Kidney tubule cell (primary cell): ENCODE results near the gene MRGPRX2.
A peak's percentile ranks its signal among the peaks of the same experiment; 100 is the strongest.

Source experiments
- DNase-seq: peaks from one replicate; pipeline ENCODE4 v3.0.0-alpha.2; 2018; ENCODE audit warnings: low spot score

The MRGPRX2 gene

DNA sequence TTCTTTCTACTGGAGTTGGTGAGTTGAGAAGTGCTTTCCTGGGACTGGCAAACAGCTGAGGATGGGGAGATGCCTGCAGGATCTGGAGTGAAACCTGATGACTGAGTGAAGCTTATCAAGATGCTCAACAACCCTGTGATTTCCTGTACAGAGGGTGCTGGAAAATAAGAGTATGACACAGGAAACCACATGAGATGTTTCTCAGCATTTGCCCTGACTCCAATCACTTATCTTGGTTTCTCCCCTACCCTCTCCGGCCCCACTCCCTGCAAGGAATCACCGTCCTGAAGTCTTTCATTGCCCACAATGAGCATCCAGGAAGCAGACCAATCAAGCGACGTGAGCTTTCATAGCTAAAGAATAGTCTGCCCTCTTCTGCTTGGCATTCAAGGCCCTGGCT lies at the start of gene MRGPRX2:
Gene MRGPRX2, minus strand, starts transcription at position 89 of the 400 bp plus-strand sequence. CDS start 4,315 bp downstream, outside the sequence.
- no peak for DNase-seq

DNA sequence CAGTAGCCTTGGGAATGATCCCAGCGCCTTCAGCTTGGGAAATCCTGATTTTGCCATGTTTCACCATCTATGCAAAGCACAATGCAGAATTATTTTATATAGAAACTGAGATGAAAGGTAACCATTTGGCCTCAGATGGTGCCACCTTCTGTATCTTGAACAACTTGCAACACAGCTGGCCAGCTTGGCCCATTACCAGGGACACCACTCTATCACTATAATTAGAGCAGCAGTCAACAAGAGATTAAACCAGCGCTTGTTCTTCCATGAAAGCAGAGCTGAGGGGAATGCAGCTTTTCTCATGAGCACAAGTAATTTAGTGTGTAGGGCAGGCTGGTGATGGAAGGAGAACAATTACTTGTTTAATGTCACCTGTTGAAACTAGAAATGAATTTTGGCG lies 49.8 kb upstream of the MRGPRX2 start:
- no peak for DNase-seq

DNA sequence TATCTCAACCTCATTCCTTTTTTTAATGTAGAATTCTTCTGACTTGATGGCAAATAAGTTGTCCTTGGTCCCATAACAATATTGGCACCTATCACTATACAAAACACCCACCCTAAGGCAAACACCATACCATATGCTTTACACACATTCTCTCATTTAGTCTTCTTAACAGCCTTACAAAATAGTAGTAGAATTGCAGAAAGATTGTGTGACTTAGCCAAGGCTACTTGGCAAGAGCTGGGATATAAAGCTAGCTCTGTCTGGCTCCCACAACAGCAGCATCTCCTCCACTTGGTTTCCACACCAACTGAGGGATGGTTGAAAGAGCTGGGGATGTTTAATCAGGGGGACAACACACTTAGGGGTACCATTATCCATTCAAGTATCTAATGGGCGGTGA lies 46.6 kb upstream of the MRGPRX2 start:
- DNase-seq = no peak

DNA sequence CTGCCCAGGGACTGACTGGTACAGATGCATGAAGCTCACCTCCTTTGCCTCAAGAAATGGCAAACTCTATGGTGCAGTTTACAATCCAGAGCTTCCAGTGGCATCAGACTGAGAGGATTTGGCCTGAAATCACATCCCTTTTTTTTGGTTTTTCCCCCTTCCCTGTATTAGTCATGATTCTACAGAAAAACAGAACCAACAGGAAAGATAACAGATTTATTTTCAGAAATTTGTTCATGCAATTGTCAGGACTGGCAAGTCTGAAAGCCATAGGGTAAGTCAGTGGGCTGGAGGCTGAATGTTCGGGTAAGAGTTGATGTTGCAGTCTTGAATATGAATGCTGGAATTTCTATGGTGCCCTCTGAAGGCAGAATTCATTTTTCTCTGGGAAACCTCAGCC lies 44.5 kb upstream of the MRGPRX2 start:
- DNase-seq = no peak

DNA sequence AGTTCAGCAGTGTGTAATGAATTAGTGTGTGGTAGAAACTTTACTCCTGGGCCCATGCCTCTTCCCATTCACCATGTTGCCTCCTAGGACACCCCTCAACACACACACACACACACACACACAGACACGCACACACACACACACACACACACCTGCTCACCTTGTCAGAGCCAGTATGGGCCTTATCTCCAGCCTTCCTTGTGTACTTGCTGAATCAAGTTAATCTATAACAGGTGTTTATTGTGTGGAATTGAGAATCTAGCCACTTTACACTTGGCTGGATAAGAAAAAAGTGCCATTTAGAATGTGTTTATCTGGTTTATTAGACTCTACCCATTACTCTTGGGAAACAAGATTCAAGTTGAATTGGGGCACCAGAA lies 42.0 kb upstream of the MRGPRX2 start:
- DNase-seq = peak; percentile 45

DNA sequence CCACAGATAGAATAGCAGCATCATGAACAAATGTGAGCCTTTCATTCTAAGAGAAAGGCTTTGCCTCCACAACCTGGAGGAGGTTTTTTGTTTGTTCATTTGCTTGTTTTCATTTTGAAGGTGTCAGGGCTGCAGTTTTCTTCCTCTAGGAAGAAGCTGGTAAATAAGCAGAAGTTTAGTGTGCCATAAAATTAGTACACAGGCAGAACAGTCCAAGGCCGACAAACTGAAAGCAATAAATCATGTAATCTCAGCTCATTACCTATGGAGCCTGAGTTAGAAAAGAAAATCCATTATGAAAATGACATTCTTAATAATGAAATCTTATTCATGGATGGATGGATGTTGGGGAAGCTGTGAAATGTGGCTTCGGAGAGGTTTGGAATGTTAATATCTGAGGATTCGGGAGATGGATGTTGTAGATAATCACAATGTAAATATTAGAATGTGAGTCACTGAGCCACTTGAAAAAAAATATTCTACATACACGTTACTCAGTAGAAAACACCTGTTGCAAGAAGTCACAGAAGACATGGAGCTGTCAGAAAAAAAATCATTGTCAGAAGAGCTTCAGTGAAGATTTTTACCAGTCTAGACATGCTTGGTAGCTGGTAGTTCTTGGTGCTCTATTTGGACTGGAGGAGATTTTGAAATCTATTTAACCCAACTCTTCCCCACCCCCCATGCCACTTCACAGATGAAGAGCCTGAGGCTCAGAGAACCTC lies 41.4 kb upstream of the MRGPRX2 start:
- peak; percentile 33 for DNase-seq

DNA sequence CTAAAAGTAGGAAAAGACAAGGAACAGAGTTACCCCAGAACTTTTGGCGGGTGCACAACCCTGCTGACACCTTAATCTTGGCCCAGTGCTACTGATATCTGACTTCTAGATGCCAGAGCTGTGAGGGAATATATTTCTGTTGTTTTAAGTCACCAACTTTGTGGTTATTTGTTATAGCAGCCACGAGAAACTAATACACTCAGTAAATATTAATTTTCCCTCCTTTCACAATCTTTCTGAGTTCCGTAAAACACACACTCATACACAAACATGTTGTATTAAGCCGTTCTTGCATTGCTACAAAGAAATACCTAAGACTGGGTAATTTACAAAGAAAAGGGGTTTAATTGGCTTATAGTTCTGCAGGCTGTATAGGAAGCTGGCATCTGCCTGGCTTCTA lies 40.4 kb upstream of the MRGPRX2 start:
- no peak for DNase-seq

DNA sequence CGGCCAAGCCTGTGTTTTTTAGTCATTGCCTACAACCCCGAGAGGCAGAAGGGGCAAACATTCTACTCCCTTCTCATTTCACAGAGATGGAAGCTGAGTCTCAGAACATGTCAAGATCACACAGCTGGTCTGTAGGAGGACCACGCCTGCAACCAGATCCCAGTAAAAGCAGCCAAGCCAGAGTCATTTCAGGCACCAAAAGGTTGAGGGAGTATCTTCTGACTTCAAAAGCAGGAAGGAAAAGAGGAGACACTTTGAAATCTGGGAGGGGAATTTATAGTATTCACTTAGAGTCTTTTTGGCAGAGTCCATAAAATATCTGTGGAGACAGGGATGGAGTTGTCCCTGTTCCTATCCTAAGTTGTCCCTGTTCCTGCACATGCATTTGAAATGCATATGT lies 38.6 kb upstream of the MRGPRX2 start:
- no peak for DNase-seq

DNA sequence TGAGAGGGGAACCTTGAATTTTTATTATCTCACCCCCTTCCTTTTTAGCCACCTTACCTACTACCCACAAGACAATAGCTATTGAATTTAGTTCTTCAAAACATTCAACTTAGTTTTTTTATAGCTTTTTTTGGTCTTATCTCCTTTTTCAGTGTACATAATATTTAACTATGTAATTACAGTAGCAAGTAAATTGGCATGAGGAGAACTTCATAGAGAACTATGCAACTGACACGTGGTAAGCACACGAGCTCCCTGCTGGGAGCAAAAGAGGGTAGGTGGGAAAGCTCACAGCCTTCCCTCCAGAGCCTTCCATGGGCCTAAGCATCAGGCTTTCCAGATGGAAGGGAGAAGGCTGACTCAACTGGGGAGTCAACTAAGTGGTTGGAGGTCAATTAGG lies 34.3 kb upstream of the MRGPRX2 start:
- no peak for DNase-seq

DNA sequence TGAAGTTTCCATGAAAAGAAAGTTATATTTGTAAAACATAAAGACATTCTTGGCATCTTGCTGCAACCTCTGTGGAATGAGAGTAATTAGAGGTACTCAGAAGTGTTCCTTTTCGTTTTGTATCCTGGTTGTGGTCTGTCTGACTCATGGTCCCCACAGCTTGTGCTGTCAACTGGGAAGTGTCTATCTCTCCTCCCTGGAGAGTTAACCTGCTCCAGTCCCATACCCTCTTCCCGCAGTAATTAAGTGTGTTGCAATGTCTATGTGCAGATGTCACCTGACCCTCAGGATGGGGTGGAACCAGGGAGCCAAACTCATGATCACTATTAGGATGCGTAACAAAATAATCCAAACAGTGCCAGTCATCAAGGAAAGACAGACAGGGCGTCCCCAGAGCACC lies 33.5 kb upstream of the MRGPRX2 start:
- DNase-seq = peak; percentile 85

DNA sequence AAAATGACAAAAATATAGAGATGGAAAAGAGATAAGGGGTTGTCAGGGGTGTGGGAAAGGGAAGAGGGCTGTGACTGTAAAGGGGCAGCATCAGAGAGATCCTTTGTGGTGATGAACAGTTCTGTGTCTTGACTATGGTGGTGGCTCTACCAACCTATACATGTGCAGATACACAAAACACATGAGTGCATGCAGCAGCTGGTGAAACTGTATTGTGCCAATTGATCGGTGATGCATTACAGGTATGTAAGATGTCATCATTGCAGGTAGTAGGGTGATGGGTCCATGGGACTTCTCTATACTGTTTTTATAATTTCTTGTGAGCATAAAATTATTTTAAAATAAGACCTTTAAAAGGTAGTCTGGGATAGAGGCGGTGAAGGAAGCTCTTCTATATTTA lies 32.3 kb upstream of the MRGPRX2 start:
- DNase-seq = peak; percentile 66

DNA sequence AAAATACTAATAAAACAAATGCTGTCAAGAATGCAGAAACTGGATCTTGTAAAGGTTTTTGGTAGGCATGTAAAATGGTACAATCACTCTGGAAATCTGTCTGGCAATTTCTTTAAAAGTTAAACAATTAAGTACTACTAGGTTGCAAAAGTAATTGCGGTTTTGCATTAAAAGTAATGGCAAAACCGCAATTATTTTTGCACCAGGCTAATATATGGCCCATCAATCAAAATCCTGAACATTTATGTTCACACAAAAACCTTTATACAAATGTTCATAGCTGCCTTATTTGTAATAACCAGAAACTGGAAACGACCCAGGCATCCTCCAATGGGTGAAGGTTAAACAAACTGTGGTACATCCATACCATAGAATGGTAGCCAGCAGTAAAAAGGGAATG lies 31.8 kb upstream of the MRGPRX2 start:
- no peak for DNase-seq

DNA sequence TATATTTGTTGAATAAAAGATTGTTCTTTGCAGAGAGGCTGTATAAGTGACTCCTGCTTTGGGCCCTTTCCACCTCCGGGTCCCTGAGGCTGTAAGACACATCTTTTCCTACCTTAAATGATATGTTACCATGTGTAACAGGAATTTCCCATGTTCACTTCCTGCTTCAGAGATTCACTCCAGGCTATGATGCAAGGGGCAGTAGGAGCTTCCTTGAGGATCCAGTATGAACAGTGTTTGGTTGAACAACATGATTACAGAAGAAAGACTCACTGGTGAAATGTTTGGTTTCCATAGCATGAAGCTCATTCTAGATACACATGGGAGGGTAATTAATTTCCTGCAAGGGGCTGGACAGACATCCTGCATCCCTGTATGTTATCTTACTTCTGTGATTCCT lies 30.8 kb upstream of the MRGPRX2 start:
- peak; percentile 78 for DNase-seq

DNA sequence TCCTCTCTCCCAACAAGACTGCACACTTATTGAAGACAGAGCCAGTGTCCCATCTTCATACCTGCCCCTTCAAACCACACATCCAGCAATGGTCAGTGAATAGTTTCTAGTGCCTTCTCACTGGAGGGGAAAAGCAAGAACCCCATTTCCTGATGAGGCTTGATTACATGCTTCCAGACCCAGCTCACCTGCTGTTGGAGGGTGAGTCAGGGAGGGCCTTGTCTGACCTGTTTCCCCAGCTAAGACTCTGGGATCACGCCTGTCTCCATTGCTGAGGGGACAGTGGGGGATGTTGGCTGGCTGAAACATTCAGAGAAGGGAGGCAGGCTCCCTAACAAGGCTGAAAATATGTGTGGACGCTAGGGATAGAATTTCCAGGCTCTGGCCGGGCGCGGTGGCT lies 28.9 kb upstream of the MRGPRX2 start:
- peak; percentile 73 for DNase-seq

DNA sequence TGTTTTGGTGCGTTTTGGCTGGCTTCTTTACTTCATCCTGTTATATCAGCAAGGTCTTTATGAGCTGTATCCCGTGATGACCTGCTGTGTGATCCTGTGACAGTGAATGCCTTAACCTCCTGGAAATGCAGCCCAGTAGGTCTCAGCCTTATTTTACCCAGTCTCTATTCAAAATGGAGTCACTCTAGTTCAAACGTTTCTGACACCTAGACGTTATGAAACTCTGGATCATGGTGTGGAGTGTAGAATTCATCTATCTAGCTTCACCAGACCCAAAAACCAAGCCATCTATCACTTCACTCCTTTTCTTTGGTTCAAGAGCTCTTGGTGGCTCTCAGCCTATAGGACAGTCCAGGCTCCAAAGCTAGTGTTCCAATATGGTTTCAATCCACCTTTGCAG lies 28.3 kb upstream of the MRGPRX2 start:
- DNase-seq = no peak

DNA sequence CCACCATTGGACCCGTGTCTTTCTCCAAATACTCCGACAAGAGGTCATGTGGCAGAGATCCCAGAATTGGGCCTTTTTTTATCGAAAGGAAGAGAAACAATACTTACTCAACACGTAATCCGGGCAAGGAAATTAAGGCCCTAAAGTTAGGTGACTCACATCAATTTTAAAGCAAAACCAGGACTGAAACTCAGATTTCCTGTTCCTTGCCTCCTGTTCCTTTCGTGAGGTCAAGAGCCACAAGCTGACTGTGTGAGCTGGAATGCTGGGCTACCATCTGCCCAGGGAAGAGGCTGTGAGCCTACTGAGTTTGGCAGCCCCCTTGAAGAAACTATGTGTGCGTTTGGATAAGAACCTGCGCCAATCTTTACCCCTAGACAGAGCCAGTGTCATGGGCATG lies 27.1 kb upstream of the MRGPRX2 start:
- peak; percentile 78 for DNase-seq

DNA sequence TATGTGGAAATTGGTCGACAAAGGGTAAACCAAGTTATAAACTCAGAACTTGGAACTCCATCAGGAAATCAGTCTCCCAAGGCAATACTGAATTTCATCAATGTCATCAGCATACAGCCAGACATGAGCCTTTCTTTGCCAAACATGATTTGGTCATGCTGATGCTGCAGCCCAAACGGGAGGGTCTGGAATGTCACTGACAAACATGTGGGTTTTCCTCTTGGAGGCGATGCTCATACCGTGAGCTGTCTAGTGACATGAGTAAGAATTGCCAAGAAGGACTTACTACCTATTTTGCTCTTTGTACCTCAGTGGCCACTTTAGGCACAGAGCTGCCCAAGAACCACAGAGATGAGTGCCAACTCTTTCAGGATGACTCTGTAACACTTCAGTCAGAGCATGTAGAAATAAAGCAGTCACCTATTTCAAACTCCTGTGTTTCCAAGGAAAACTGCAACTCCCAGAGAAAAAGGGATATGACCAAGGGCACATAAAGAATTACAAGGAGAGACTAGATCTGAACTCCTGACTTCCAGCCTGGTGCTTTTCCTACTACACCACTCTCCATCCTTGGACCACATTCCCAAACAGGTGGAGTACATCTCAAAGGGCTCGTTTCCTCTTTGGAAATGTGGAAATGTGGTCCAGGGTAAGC lies 24.3 kb upstream of the MRGPRX2 start:
- no peak for DNase-seq

DNA sequence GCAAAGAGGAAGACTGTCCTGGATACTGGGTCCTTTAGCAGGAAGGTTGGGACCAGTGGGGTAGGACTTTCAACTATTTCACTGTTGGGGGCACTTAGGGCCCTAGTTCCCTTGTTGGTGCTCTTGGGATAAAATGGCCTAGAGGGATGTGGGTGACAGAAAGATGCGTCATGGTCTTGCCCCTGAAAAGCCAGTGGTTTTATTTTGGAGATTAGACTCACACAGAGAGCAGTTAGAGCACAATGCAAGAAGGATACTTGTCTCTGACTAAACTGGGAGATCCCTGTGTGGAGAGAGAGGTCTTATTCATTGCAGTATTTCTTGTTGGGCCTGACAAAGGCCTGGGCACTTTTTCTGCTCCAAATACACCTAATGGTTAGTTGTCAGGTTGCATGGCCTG lies 22.6 kb upstream of the MRGPRX2 start:
- no peak for DNase-seq

DNA sequence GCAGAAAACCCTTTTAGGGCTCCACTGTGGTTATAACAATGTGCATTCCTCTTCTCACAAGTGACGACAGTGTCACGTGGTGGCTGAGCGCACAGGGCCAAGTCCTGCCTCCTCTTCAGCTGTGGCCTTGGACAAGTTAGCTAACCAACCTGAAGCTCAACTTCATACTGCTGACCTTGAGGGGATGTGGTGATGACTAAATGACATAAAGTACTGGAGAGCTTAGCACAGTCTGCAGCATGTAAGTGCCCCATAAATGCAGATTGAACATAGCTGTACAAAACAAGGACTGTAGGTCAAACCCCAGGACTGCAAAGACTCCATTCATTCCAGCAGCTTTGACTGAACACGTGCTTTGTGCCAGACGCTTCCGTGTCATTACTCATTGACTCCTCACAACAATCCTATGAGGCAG lies 20.1 kb upstream of the MRGPRX2 start:
- DNase-seq = peak; percentile 72

DNA sequence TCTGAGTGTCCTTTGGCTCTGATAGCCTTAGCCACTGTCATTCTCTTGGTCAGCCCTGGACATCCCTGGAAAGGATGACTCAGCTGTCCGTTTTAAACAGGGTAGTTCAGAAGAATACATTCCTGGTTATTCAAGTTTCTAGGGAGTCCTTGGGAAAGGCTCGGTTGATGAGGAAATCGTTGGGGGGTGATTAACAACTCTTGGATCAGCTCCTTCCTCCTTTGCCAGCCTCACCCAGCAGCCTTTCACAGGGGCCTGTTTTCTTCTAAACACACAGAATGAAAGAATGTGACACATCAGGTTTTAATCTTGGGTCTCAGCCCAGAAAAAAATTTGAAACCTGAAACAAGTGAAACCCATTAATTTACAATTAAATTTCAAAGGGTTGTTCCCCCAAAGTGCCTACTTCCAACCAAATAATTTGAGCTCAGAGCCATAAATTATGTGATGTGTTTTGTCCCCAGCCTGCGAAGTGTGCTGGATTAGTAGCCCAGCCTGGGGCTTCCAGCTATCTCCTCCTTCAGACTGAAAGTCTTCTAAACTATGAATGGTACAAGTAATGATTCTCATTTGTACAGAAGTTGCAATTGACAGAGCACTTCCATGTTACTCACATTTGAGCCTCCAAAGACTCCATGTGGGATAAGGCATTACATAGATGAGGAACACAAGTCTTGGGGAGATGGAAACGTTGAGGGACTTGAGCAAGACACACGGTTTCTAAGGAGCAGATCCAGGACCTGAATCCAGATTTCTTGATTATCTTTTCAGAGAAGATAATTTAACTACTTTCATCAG lies 19.3 kb upstream of the MRGPRX2 start:
- DNase-seq = peak; percentile 93

DNA sequence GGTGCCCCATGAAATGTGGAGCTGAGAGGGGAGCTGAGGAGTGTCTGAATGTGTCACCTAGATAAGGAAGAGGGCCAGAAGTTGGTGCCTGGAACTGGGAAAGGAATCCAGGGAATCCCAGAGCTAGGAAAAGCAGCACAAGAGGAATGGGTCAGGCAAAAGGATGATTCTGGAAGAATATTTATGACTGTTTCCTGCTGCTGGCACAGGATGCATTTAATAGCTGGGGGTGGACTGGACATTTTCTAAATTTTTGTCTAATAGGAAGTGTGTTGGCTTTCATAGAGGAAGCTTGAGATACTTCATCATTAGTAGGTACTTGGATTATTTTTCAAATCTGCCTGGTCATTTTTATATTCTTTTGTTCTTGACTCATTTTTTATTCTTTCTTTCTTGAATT lies 17.4 kb upstream of the MRGPRX2 start:
- DNase-seq = no peak

DNA sequence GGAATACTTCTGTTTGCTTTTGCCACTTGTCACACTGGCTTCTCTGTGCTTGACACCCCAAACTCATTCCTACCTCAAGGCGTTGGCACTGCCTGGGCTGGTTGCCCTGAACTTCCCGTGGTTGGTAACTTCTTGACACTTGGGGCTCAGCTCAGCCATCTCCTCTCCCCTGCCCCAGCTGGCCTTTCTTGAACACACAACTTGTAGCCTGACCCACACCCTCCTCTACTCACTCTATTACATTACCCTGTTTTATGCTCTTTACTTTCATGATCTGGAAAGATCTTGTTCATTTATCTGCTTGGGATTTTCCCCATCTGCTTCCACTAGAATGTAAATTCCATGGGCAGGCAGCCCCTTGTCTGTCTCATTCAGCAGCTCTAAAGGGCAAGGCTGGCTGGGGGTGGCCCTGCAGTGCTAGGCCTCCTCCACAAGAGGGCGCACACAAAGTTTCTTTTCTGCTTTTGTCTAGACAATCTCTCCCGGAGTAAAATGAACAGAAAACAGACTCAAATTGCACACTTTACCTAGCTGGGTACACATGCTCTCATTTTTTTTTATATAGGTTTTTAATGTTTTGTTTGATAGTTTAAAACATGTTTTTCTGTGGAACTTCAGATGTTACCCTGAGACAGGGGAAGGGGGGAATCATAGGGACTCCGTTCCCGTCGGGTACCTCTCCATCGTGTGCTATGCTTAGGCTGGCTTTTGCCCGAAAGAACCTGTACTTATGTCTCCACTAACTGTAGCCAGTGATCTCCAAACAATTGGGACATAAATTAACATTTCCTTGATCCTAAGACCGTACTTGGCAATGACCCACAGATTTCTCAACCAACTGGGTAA lies 16.4 kb upstream of the MRGPRX2 start:
- DNase-seq = peak; percentile 56
